ENCODE data around the gene CTDSPL2. TPM values are rescaled to one million over a fixed set of nuclear protein-coding genes. Genes with fewer than 3 reads are reported as not detected.

CTDSPL2 gene
- total and polyA plus RNA-seq, 2 of the 8 experiments (the other 6 are each of a cell fraction or from before 2014, with no cell fraction given) = 25.2 to 64.7 TPM

GRCh38 chr15:44394562-44394961 lies 32.9 kb upstream of the CTDSPL2 start:
- no peak overlapping the region for H2BK120ac ChIP-seq (replicated peaks; ENCODE audit: low read depth, low read length)
- H2AFZ ChIP-seq (ENCODE audit: low read length) = no peak overlapping the region
- H3K27me3 ChIP-seq (replicated peaks in 1 of 4; ENCODE audit: control insufficient read depth in 3 of 4, extremely low read depth in 1 of 4, insufficient read depth in 3 of 4, low read length in 3 of 4) = no peaks in the 10 kb centered on the region
- 96% methylated on average over 1 of the region's 1 CpG; no CpG with 5 or more reads in 1 of the 2 experiments for WGBS, 2 experiments (ENCODE audit: extremely low coverage in 1 of 2, insufficient coverage in 1 of 2, insufficient read length in 1 of 2, insufficient replicate concordance in 2 of 2, low coverage in 1 of 2, low lambda C conversion rate in 2 of 2, missing lambda C conversion rate in 1 of 2)
- FAIRE-seq (no peak), DNase-seq (ENCODE audit: low read depth in 1 of 2, low spot score in 2 of 2) (no peak)
- H3K4me3 ChIP-seq (ENCODE audit: extremely low read depth in 1 of 4, insufficient read depth in 2 of 4, low read depth in 3 of 4, low read length in 4 of 4) = no peak overlapping the region
- H3K79me2 ChIP-seq (ENCODE audit: control insufficient read depth in 1 of 2, insufficient read depth in 2 of 2, low read length in 2 of 2) = no peaks in the 10 kb centered on the region
- no peak overlapping the region for H2AK5ac ChIP-seq (ENCODE audit: low read depth, low read length)
- no peaks in the 10 kb centered on the region for H3K23me2 ChIP-seq (ENCODE audit: low read depth, low read length)
- no peak overlapping the region for H3K56ac ChIP-seq (replicated peaks; ENCODE audit: insufficient read length, low read depth, low read length)
- POLR2A ChIA-PET (ENCODE audit: partially characterized antibody) = no interaction called here
- no peak overlapping the region for H3K23ac ChIP-seq (ENCODE audit: insufficient read length)
- no peak overlapping the region for H4K8ac ChIP-seq (ENCODE audit: extremely low read depth, insufficient read depth, low read length)
- CTCF ChIA-PET (ENCODE audit: partially characterized antibody) = interaction anchor here (0.6 kb wide), 1 partner anchor 123 kb away, joined by 4 read pairs; no protein-coding TSS in a partner anchor
- H3K4me1 ChIP-seq (replicated peaks in 1 of 4; ENCODE audit: control insufficient read depth in 3 of 4, insufficient read depth in 4 of 4, low read length in 3 of 4) = no peaks in the 10 kb centered on the region
- H3K27ac ChIP-seq (ENCODE audit: low read depth, low read length) = no peak overlapping the region
- H2BK20ac ChIP-seq (ENCODE audit: low read length) = no peak overlapping the region
- H3K9me3 ChIP-seq (ENCODE audit: insufficient read depth in 2 of 2, low read depth in 1 of 2, low read length in 1 of 2) = no peaks in the 10 kb centered on the region; a peak in 1 of 4 replicates
- TF ChIP-seq SRF (IDR thresholded peaks at IDR 0.05; ENCODE audit: low read depth, low read length) (no peak), JUN (IDR thresholded peaks at IDR 0.05; ENCODE audit: low read depth, low read length) (no peak)
- no peak overlapping the region for H3K9ac ChIP-seq (replicated peaks in 1 of 4; ENCODE audit: extremely low read depth in 1 of 4, low read depth in 3 of 4, low read length in 3 of 4)
- H4K91ac ChIP-seq (replicated peaks; ENCODE audit: insufficient read length, low read length) = no peak overlapping the region
- no peaks in the 10 kb centered on the region for H3K79me1 ChIP-seq (ENCODE audit: low read depth, low read length)
- H2BK15ac ChIP-seq (ENCODE audit: low read length) = no peak overlapping the region
- no peak overlapping the region for H3K14ac ChIP-seq (ENCODE audit: insufficient read length)
- no peaks in the 10 kb centered on the region for H4K20me1 ChIP-seq (replicated peaks in 1 of 2; ENCODE audit: control insufficient read depth in 1 of 2, insufficient read depth in 2 of 2, low read length in 2 of 2)
- H4K5ac ChIP-seq (ENCODE audit: insufficient read length, low read depth, low read length) = no peak overlapping the region
- H3K4ac ChIP-seq (replicated peaks; ENCODE audit: insufficient read length, low read depth, low read length) = no peak overlapping the region
- no peak overlapping the region for H3K18ac ChIP-seq (ENCODE audit: extremely low read depth, low read length)
- H2BK12ac ChIP-seq (ENCODE audit: low read depth, low read length) = no peak overlapping the region
- no peak overlapping the region for H2BK5ac ChIP-seq (ENCODE audit: low read depth, low read length)
- no peak overlapping the region for H3K4me2 ChIP-seq (ENCODE audit: insufficient read depth in 1 of 2, low read depth in 2 of 2, low read length in 2 of 2)
- no peaks in the 10 kb centered on the region for H3K36me3 ChIP-seq (ENCODE audit: control insufficient read depth in 2 of 4, insufficient read depth in 4 of 4, low read length in 3 of 4)
